ENCODE data around the gene MS4A4E.

DNA sequence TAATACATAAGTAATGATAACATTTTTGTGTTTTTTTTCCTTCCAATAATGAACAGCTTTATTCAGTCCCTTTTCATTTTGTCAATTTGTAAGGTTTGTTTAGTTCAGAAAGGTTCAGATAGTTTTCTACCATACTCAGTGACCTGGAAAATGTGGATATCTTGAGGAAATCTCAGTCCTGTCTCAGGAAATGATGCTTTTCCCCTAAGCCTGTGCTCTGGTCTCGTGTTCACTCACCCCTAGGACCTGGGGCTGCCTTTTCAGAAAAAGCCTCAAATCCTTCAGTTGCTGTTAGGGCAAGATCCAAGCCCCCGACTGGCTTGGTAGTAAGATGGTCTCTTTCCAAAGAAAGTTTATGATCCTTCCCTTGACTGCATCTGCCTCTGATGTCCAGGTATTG, 81.8 kb downstream of the MS4A4E start:
- TF ChIP-seq TAF1 (IDR thresholded peaks at IDR 0.05; ENCODE audit: borderline replicate concordance, insufficient read depth, low read length) (no peak), POLR2AphosphoS5 (IDR thresholded peaks at IDR 0.05; ENCODE audit: low read depth, low read length) (no peak), SIN3A (IDR thresholded peaks at IDR 0.05; ENCODE audit: borderline replicate concordance, insufficient read depth, low read length) (no peak)
- TF ChIP-seq, protein P1, sequence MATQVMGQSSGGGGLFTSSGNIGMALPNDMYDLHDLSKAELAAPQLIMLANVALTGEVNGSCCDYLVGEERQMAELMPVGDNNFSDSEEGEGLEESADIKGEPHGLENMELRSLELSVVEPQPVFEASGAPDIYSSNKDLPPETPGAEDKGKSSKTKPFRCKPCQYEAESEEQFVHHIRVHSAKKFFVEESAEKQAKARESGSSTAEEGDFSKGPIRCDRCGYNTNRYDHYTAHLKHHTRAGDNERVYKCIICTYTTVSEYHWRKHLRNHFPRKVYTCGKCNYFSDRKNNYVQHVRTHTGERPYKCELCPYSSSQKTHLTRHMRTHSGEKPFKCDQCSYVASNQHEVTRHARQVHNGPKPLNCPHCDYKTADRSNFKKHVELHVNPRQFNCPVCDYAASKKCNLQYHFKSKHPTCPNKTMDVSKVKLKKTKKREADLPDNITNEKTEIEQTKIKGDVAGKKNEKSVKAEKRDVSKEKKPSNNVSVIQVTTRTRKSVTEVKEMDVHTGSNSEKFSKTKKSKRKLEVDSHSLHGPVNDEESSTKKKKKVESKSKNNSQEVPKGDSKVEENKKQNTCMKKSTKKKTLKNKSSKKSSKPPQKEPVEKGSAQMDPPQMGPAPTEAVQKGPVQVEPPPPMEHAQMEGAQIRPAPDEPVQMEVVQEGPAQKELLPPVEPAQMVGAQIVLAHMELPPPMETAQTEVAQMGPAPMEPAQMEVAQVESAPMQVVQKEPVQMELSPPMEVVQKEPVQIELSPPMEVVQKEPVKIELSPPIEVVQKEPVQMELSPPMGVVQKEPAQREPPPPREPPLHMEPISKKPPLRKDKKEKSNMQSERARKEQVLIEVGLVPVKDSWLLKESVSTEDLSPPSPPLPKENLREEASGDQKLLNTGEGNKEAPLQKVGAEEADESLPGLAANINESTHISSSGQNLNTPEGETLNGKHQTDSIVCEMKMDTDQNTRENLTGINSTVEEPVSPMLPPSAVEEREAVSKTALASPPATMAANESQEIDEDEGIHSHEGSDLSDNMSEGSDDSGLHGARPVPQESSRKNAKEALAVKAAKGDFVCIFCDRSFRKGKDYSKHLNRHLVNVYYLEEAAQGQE (IDR thresholded peaks at IDR 0.05; ENCODE audit: insufficient read depth in 1 of 2, low read depth in 2 of 2, low read length in 2 of 2) = no peak
